Trophoblast cell (in vitro differentiated cells and primary cell): Measurements from ENCODE around the gene LZIC.
A peak's percentile ranks its signal among the peaks of the same experiment; 100 is the strongest.
"Not testable (repeated sequence)": the region's sequence is repeated elsewhere in the genome, so short reads cannot be mapped to it uniquely, and the experiment has no call there.

ENCODE experiments used
- DNase-seq, 2 donors: peaks; one replicate each; pipeline ENCODE4 v3.0.0-alpha.2; 2016
- H2AFZ ChIP-seq: 2 replicates; pipeline ENCODE4 v1.6.1; 2013; ENCODE audit warnings: low read length, moderate library complexity, mild to moderate bottlenecking; ENCODE audit not compliant: insufficient read depth, poor library complexity
- H2AK5ac ChIP-seq: 2 replicates; pipeline ENCODE4 v1.6.1; 2013; ENCODE audit warnings: mild to moderate bottlenecking, low read length
- H2BK120ac ChIP-seq: 2 replicates; pipeline ENCODE4 v1.6.1; 2013; ENCODE audit warnings: low read length, mild to moderate bottlenecking, moderate library complexity; ENCODE audit not compliant: insufficient read depth, poor library complexity
- H2BK12ac ChIP-seq: 2 replicates; pipeline ENCODE4 v1.6.1; 2013; ENCODE audit warnings: mild to moderate bottlenecking, low read length, moderate library complexity
- H2BK5ac ChIP-seq: 2 replicates; pipeline ENCODE4 v1.6.1; 2013; ENCODE audit warnings: low read length, low read depth, moderate library complexity, mild to moderate bottlenecking; ENCODE audit not compliant: poor library complexity
- H3K14ac ChIP-seq: 2 replicates; pipeline ENCODE4 v1.6.1; 2013; ENCODE audit warnings: mild to moderate bottlenecking, low read length
- H3K18ac ChIP-seq: 2 replicates; pipeline ENCODE4 v1.6.1; 2013; ENCODE audit warnings: mild to moderate bottlenecking, low read length
- H3K23ac ChIP-seq: 2 replicates; pipeline ENCODE4 v1.6.1; 2013; ENCODE audit warnings: low read length
- H3K27ac ChIP-seq: 2 replicates; pipeline ENCODE4 v1.5.1; 2013; ENCODE audit warnings: low read depth, mild to moderate bottlenecking, inconsistent platforms, low read length, moderate library complexity
- H3K27me3 ChIP-seq: 2 replicates; pipeline ENCODE4 v1.6.1; 2013; ENCODE audit warnings: inconsistent platforms, mild to moderate bottlenecking, low read length, moderate library complexity; ENCODE audit not compliant: insufficient read depth
- H3K36me3 ChIP-seq, 2 experiments: 1 replicate in 1 of 2; 2 replicates in 1 of 2; pipeline ENCODE4 v1.6.1; 2013; ENCODE audit warnings: low read length in 2 of 2, mild to moderate bottlenecking in 2 of 2, moderate library complexity in 1 of 2; ENCODE audit not compliant: insufficient read depth in 2 of 2, control insufficient read depth in 1 of 2
- H3K4ac ChIP-seq: 2 replicates; pipeline ENCODE4 v1.6.1; 2013; ENCODE audit warnings: low read depth, mild to moderate bottlenecking, low read length, moderate library complexity
- H3K4me1 ChIP-seq, 2 experiments: 1 replicate in 1 of 2; 2 replicates in 1 of 2; pipeline ENCODE4 v1.6.1; 2013; ENCODE audit warnings: low read length in 2 of 2, mild to moderate bottlenecking in 2 of 2, moderate library complexity in 1 of 2; ENCODE audit not compliant: insufficient read depth in 2 of 2, control insufficient read depth in 1 of 2
- H3K4me2 ChIP-seq: 2 replicates; pipeline ENCODE4 v1.6.1; 2013; ENCODE audit warnings: inconsistent platforms, mild to moderate bottlenecking, low read length, moderate library complexity
- H3K4me3 ChIP-seq: 2 replicates; pipeline ENCODE4 v1.5.1; 2013; ENCODE audit warnings: mild to moderate bottlenecking, low read depth, low read length, inconsistent platforms
- H3K79me1 ChIP-seq: one replicate; pipeline ENCODE4 v1.6.1; 2013; ENCODE audit warnings: low read length
- H3K79me2 ChIP-seq: 2 replicates; pipeline ENCODE4 v1.6.1; 2013; ENCODE audit warnings: low read length, mild to moderate bottlenecking; ENCODE audit not compliant: control insufficient read depth, insufficient read depth, poor library complexity
- H3K9ac ChIP-seq: 2 replicates; pipeline ENCODE4 v1.6.1; 2013; ENCODE audit warnings: mild to moderate bottlenecking, low read length
- H3K9me3 ChIP-seq: 2 replicates; pipeline ENCODE4 v1.6.1; 2013; ENCODE audit warnings: low read depth, mild to moderate bottlenecking, control low read depth, inconsistent platforms, low read length; ENCODE audit not compliant: insufficient read depth
- H4K12ac ChIP-seq: 2 replicates; pipeline ENCODE4 v1.6.1; 2013; ENCODE audit warnings: low read depth, mild to moderate bottlenecking, low read length, moderate library complexity
- H4K8ac ChIP-seq: 2 replicates; pipeline ENCODE4 v1.6.1; 2013; ENCODE audit warnings: low read depth, mild to moderate bottlenecking, low read length, moderate library complexity
- H4K91ac ChIP-seq: one replicate; pipeline ENCODE4 v1.6.1; 2013; ENCODE audit warnings: low read depth, mild to moderate bottlenecking, low read length, moderate library complexity
- WGBS: extraction: QIAGEN DNeasy Blood & Tissue Kit; methylation state at CpG from one replicate; pipeline ENCODE4 v1.1.7; 2013; ENCODE audit warnings: missing lambda C conversion rate; ENCODE audit not compliant: insufficient read length, insufficient coverage; ENCODE audit errors: extremely low coverage; 5-methylcytosine and 5-hydroxymethylcytosine counted together

Gene LZIC

DNA sequence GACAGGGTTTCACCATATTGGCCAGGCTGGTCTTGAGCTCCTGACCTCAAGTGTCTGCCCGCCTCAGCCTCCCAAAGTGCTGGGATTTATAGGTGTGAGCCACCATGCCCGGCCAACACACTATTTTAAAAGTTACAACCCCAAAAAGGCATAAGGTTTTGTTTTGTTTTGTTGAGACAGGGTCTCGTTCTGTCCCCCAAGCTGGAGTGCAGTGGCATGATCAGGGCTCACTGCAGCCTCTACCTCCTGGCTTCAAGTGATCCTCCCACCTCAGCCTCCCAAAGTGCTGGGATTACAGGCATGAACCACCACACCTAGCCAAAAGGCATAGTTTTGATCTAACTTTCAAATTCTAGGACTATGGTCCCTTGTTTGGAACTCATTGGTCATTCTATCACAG lies 25.7 kb downstream of the LZIC start:
- not testable (repeated sequence) for H2BK5ac ChIP-seq, H2AFZ ChIP-seq, H4K8ac ChIP-seq, H3K4me2 ChIP-seq, H2BK12ac ChIP-seq, H3K9me3 ChIP-seq, H3K14ac ChIP-seq, H3K18ac ChIP-seq, H2BK120ac ChIP-seq, H4K12ac ChIP-seq, H3K27ac ChIP-seq, H3K27me3 ChIP-seq, H3K36me3 ChIP-seq, DNase-seq, H2AK5ac ChIP-seq, H4K91ac ChIP-seq, H3K4me3 ChIP-seq, H3K23ac ChIP-seq, H3K4ac ChIP-seq, H3K4me1 ChIP-seq, H3K79me1 ChIP-seq, H3K79me2 ChIP-seq, H3K9ac ChIP-seq
- whole genome bisulfite sequencing, result no CpG with 5 or more reads among the region's 3 CpGs

DNA sequence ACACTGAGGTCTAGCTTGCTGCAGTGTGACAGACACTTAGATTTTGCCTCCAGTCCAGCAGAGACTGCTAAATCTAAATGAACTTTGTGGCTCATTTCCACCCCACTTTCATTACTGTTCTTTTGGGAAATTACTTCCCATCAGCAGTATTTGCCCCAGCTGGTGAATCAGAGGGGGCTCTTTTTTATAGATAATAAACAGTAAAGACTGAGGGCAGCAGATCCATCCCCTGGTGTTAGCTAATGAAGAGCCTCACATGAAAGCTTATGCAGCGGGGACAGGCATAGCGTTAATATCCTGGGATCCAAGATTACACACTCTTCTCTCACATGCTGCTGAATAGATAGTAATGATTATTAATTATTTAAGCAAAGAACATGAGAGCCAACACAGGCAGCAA lies 26.7 kb downstream of the LZIC start:
- Histone ChIP-seq H4K12ac (no peak overlapping the region), H3K79me2 (no peaks in the 10 kb centered on the region), H3K9ac (no peak overlapping the region), H3K4me3 (no peak overlapping the region), H2AFZ (no peak overlapping the region), H3K9me3 (no peaks in the 10 kb centered on the region), H2BK12ac (no peak overlapping the region), H3K27me3 (no peaks in the 10 kb centered on the region), H3K4me1 (no peaks in the 10 kb centered on the region), H3K79me1 (no peaks in the 10 kb centered on the region), H2BK5ac (no peak overlapping the region), H3K36me3 (no peaks in the 10 kb centered on the region), H3K4me2 (no peak overlapping the region), H2BK120ac (no peak overlapping the region), H4K91ac (no peak overlapping the region), H2AK5ac (no peak overlapping the region), H4K8ac (no peak overlapping the region), H3K27ac (no peak overlapping the region), H3K4ac (no peak overlapping the region), H3K14ac (no peak overlapping the region), H3K18ac (no peak overlapping the region), H3K23ac (no peak overlapping the region)
- no peak for DNase-seq
- no CpG with 5 or more reads among the region's 2 CpGs for WGBS

DNA sequence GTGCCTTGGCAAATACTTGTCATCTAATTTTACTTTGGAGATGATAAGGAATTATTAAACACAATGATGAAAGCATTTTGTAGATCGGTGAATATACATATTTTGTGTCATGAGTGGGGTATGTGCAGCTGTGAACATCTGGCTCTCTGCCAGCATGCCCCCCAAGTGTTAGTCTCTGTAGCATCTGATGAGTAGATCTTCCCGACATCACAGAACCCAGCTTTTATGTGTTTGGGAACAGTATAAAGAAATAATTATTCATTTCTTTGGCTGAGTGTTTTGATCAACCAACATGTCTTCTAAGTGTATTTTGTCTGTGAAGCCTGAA lies 28.6 kb downstream of the LZIC start:
- Histone ChIP-seq H3K27me3 (no peaks in the 10 kb centered on the region), H3K79me1 (peaks cover 6% of the 10 kb centered on the region), H3K4me3 (no peak overlapping the region), H2AFZ (no peak overlapping the region), H4K12ac (no peak overlapping the region), H3K4ac (no peak overlapping the region), H4K8ac (no peak overlapping the region), H3K9ac (no peak overlapping the region), H3K4me1 (no peaks in the 10 kb centered on the region), H3K27ac (no peak overlapping the region), H3K79me2 (peaks cover 2% of the 10 kb centered on the region), H3K9me3 (no peaks in the 10 kb centered on the region), H3K23ac (no peak overlapping the region), H3K14ac (no peak overlapping the region), H2AK5ac (no peak overlapping the region), H4K91ac (no peak overlapping the region), H3K36me3 (no peaks in the 10 kb centered on the region), H2BK5ac (no peak overlapping the region), H2BK12ac (no peak overlapping the region), H3K4me2 (no peak overlapping the region), H3K18ac (no peak overlapping the region), H2BK120ac (no peak overlapping the region)
- DNase-seq, result no peak
- no CpG with 5 or more reads among the region's 2 CpGs for WGBS

GRCh38 chr1:9912264-9912936 lies 30.8 kb downstream of the LZIC start:
- Histone ChIP-seq H2AK5ac (no peak overlapping the region), H3K27ac (no peak overlapping the region), H3K9ac (peak overlapping the region; percentile 43), H3K23ac (no peak overlapping the region), H3K9me3 (no peaks in the 10 kb centered on the region), H2AFZ (no peak overlapping the region), H3K27me3 (no peaks in the 10 kb centered on the region), H2BK120ac (no peak overlapping the region), H4K8ac (no peak overlapping the region), H3K36me3 (no peaks in the 10 kb centered on the region), H3K4me3 (no peak overlapping the region), H4K91ac (no peak overlapping the region), H3K14ac (no peak overlapping the region), H3K79me1 (peaks cover 7% of the 10 kb centered on the region), H3K4ac (no peak overlapping the region), H3K18ac (no peak overlapping the region), H3K4me1 (peaks cover 4 to 5% of the 10 kb centered on the region in 2 experiments), H2BK5ac (no peak overlapping the region), H3K79me2 (peaks cover 3% of the 10 kb centered on the region), H2BK12ac (no peak overlapping the region), H3K4me2 (no peak overlapping the region), H4K12ac (no peak overlapping the region)
- no CpG with 5 or more reads among the region's 12 CpGs for WGBS
- DNase-seq, result no peak
